HG03354 (cell line): ENCODE data around the gene CIZ1.

Experiments
- ATAC-seq: cut with Tn5 transposase; IDR thresholded peaks from one replicate; pipeline ENCODE4 v1.9.1; 2021; ENCODE audit warnings: mild to moderate bottlenecking; ENCODE audit not compliant: unreplicated experiment, poor library complexity, severe bottlenecking

Gene CIZ1

GRCh38 chr9:128117613-128118471, 73.5 kb downstream of the CIZ1 start:
- ATAC-seq: peak; percentile 69

GRCh38 chr9:128116104-128117083, 75.0 kb downstream of the CIZ1 start:
- ATAC-seq: no peak
